Measurements from ENCODE around the gene ADGRD2.
"Not testable (repeated sequence)": the region's sequence is repeated elsewhere in the genome, so short reads cannot be mapped to it uniquely, and the experiment has no call there.

The ADGRD2 gene

GRCh38 chr9:124423591-124423990 is 26.7 kb upstream of the ADGRD2 start:
- H2BK120ac ChIP-seq (ENCODE audit: insufficient read depth, low read length, poor library complexity): no peak overlapping the region
- no peaks in the 10 kb centered on the region for H3K9me3 ChIP-seq (ENCODE audit: insufficient read depth, low read depth, low read length)
- no peaks in the 10 kb centered on the region for H3K4me1 ChIP-seq (ENCODE audit: control insufficient read depth in 1 of 2, insufficient read depth in 2 of 2, low read length in 2 of 2)
- WGBS (ENCODE audit: extremely low coverage, insufficient coverage, insufficient read length): no CpG with 5 or more reads among the region's 11 CpGs
- no peak overlapping the region for H3K4me2 ChIP-seq (ENCODE audit: low read length)
- H3K4me3 ChIP-seq (ENCODE audit: low read depth, low read length): no peak overlapping the region
- H4K12ac ChIP-seq (ENCODE audit: low read depth, low read length): no peak overlapping the region
- no peak overlapping the region for H3K14ac ChIP-seq (ENCODE audit: low read length)
- no peak overlapping the region for H3K18ac ChIP-seq (ENCODE audit: low read length)
- H3K4ac ChIP-seq (ENCODE audit: low read depth, low read length): no peak overlapping the region
- no peak for DNase-seq
- H3K79me2 ChIP-seq (ENCODE audit: control insufficient read depth, insufficient read depth, low read length, poor library complexity): no peaks in the 10 kb centered on the region
- H2BK12ac ChIP-seq (ENCODE audit: low read length): no peak overlapping the region
- H4K91ac ChIP-seq (ENCODE audit: low read depth, low read length): no peak overlapping the region
- H3K9ac ChIP-seq (ENCODE audit: low read length): no peak overlapping the region
- H2AK5ac ChIP-seq (ENCODE audit: low read length): no peak overlapping the region
- no peaks in the 10 kb centered on the region for H3K27me3 ChIP-seq (ENCODE audit: insufficient read depth, low read length)
- H3K79me1 ChIP-seq (ENCODE audit: low read length): no peaks in the 10 kb centered on the region
- no peak overlapping the region for H2AFZ ChIP-seq (ENCODE audit: insufficient read depth, low read length, poor library complexity)
- no peak overlapping the region for H4K8ac ChIP-seq (ENCODE audit: low read depth, low read length)
- no peak overlapping the region for H3K23ac ChIP-seq (ENCODE audit: low read length)
- no peak overlapping the region for H2BK5ac ChIP-seq (ENCODE audit: low read depth, low read length, poor library complexity)
- no peaks in the 10 kb centered on the region for H3K36me3 ChIP-seq (ENCODE audit: control insufficient read depth in 1 of 2, insufficient read depth in 2 of 2, low read length in 2 of 2)
- H3K27ac ChIP-seq (ENCODE audit: low read depth, low read length): no peak overlapping the region

GRCh38 chr9:124425733-124426132 is 24.5 kb upstream of the ADGRD2 start:
- not testable (repeated sequence) for H3K9me3 ChIP-seq (ENCODE audit: insufficient read depth, low read depth, low read length); H2AFZ ChIP-seq (ENCODE audit: insufficient read depth, low read length, poor library complexity); H3K4ac ChIP-seq (ENCODE audit: low read depth, low read length); H4K8ac ChIP-seq (ENCODE audit: low read depth, low read length); DNase-seq; H2BK5ac ChIP-seq (ENCODE audit: low read depth, low read length, poor library complexity); H2AK5ac ChIP-seq (ENCODE audit: low read length); H3K79me2 ChIP-seq (ENCODE audit: control insufficient read depth, insufficient read depth, low read length, poor library complexity); H3K79me1 ChIP-seq (ENCODE audit: low read length); H3K4me1 ChIP-seq (ENCODE audit: control insufficient read depth in 1 of 2, insufficient read depth in 2 of 2, low read length in 2 of 2); H3K9ac ChIP-seq (ENCODE audit: low read length); H3K27me3 ChIP-seq (ENCODE audit: insufficient read depth, low read length); H4K12ac ChIP-seq (ENCODE audit: low read depth, low read length); H2BK120ac ChIP-seq (ENCODE audit: insufficient read depth, low read length, poor library complexity); H3K36me3 ChIP-seq (ENCODE audit: control insufficient read depth in 1 of 2, insufficient read depth in 2 of 2, low read length in 2 of 2); H3K27ac ChIP-seq (ENCODE audit: low read depth, low read length); H3K14ac ChIP-seq (ENCODE audit: low read length); H3K23ac ChIP-seq (ENCODE audit: low read length); H3K4me2 ChIP-seq (ENCODE audit: low read length); H3K18ac ChIP-seq (ENCODE audit: low read length); H3K4me3 ChIP-seq (ENCODE audit: low read depth, low read length); H4K91ac ChIP-seq (ENCODE audit: low read depth, low read length); H2BK12ac ChIP-seq (ENCODE audit: low read length)
- WGBS (ENCODE audit: extremely low coverage, insufficient coverage, insufficient read length): no CpG with 5 or more reads among the region's 12 CpGs

GRCh38 chr9:124426361-124426760 is 23.9 kb upstream of the ADGRD2 start:
- Histone ChIP-seq H3K4me2 (ENCODE audit: low read length) (no peak overlapping the region), H4K91ac (ENCODE audit: low read depth, low read length) (no peak overlapping the region), H3K18ac (ENCODE audit: low read length) (no peak overlapping the region), H3K36me3 (ENCODE audit: control insufficient read depth in 1 of 2, insufficient read depth in 2 of 2, low read length in 2 of 2) (no peaks in the 10 kb centered on the region), H3K9ac (ENCODE audit: low read length) (no peak overlapping the region), H3K23ac (ENCODE audit: low read length) (no peak overlapping the region), H2AFZ (ENCODE audit: insufficient read depth, low read length, poor library complexity) (no peak overlapping the region), H4K8ac (ENCODE audit: low read depth, low read length) (no peak overlapping the region), H3K27ac (ENCODE audit: low read depth, low read length) (no peak overlapping the region), H2AK5ac (ENCODE audit: low read length) (no peak overlapping the region), H2BK5ac (ENCODE audit: low read depth, low read length, poor library complexity) (no peak overlapping the region), H4K12ac (ENCODE audit: low read depth, low read length) (no peak overlapping the region), H2BK12ac (ENCODE audit: low read length) (no peak overlapping the region), H3K4me1 (ENCODE audit: control insufficient read depth in 1 of 2, insufficient read depth in 2 of 2, low read length in 2 of 2) (no peaks in the 10 kb centered on the region), H2BK120ac (ENCODE audit: insufficient read depth, low read length, poor library complexity) (no peak overlapping the region), H3K14ac (ENCODE audit: low read length) (no peak overlapping the region), H3K4ac (ENCODE audit: low read depth, low read length) (no peak overlapping the region), H3K79me2 (ENCODE audit: control insufficient read depth, insufficient read depth, low read length, poor library complexity) (no peaks in the 10 kb centered on the region), H3K4me3 (ENCODE audit: low read depth, low read length) (no peak overlapping the region), H3K79me1 (ENCODE audit: low read length) (no peaks in the 10 kb centered on the region), H3K27me3 (ENCODE audit: insufficient read depth, low read length) (no peaks in the 10 kb centered on the region), H3K9me3 (ENCODE audit: insufficient read depth, low read depth, low read length) (no peaks in the 10 kb centered on the region)
- WGBS (ENCODE audit: extremely low coverage, insufficient coverage, insufficient read length): no CpG with 5 or more reads among the region's 7 CpGs
- DNase-seq: no peak

GRCh38 chr9:124427281-124427680 is 23.0 kb upstream of the ADGRD2 start:
- H4K12ac ChIP-seq (ENCODE audit: low read depth, low read length): no peak overlapping the region
- H2AK5ac ChIP-seq (ENCODE audit: low read length): no peak overlapping the region
- no peak overlapping the region for H3K14ac ChIP-seq (ENCODE audit: low read length)
- H3K27me3 ChIP-seq (ENCODE audit: insufficient read depth, low read length): no peaks in the 10 kb centered on the region
- no peak overlapping the region for H2BK12ac ChIP-seq (ENCODE audit: low read length)
- DNase-seq: no peak
- H4K8ac ChIP-seq (ENCODE audit: low read depth, low read length): no peak overlapping the region
- no peak overlapping the region for H2BK120ac ChIP-seq (ENCODE audit: insufficient read depth, low read length, poor library complexity)
- no peak overlapping the region for H3K18ac ChIP-seq (ENCODE audit: low read length)
- H3K36me3 ChIP-seq (ENCODE audit: control insufficient read depth in 1 of 2, insufficient read depth in 2 of 2, low read length in 2 of 2): no peaks in the 10 kb centered on the region
- H3K27ac ChIP-seq (ENCODE audit: low read depth, low read length): no peak overlapping the region
- no peak overlapping the region for H4K91ac ChIP-seq (ENCODE audit: low read depth, low read length)
- H3K79me1 ChIP-seq (ENCODE audit: low read length): no peaks in the 10 kb centered on the region
- H3K23ac ChIP-seq (ENCODE audit: low read length): no peak overlapping the region
- no peak overlapping the region for H2BK5ac ChIP-seq (ENCODE audit: low read depth, low read length, poor library complexity)
- H3K4ac ChIP-seq (ENCODE audit: low read depth, low read length): no peak overlapping the region
- no CpG with 5 or more reads among the region's 4 CpGs for WGBS (ENCODE audit: extremely low coverage, insufficient coverage, insufficient read length)
- H3K9ac ChIP-seq (ENCODE audit: low read length): no peak overlapping the region
- H3K4me2 ChIP-seq (ENCODE audit: low read length): no peak overlapping the region
- H3K79me2 ChIP-seq (ENCODE audit: control insufficient read depth, insufficient read depth, low read length, poor library complexity): no peaks in the 10 kb centered on the region
- no peaks in the 10 kb centered on the region for H3K4me1 ChIP-seq (ENCODE audit: control insufficient read depth in 1 of 2, insufficient read depth in 2 of 2, low read length in 2 of 2)
- no peaks in the 10 kb centered on the region for H3K9me3 ChIP-seq (ENCODE audit: insufficient read depth, low read depth, low read length)
- no peak overlapping the region for H2AFZ ChIP-seq (ENCODE audit: insufficient read depth, low read length, poor library complexity)
- H3K4me3 ChIP-seq (ENCODE audit: low read depth, low read length): no peak overlapping the region
